OCI-LY1 (cell line): ENCODE measurements around the gene KDM5B.

ENCODE experiments used
- H2AFZ ChIP-seq: fragments of 200-600 bp; sonication (generic), shearing (Covaris generic); 2 replicates; pipeline ENCODE4 v1.6.0; 2014; ENCODE audit warnings: antibody characterized with exemption, mild to moderate bottlenecking, low read length
- H3F3A ChIP-seq: fragments of 200-600 bp; sonication (generic), shearing (Covaris generic); 2 replicates; pipeline ENCODE4 v1.6.0; 2014; ENCODE audit warnings: mild to moderate bottlenecking, antibody characterized with exemption, low read length, moderate library complexity; ENCODE audit not compliant: insufficient read depth
- H3K27ac ChIP-seq: fragments of 200-600 bp; sonication (generic); 2 replicates; pipeline ENCODE4 v1.5.1; 2014; ENCODE audit warnings: low read length, mixed run types, mild to moderate bottlenecking, low read depth; ENCODE audit not compliant: poor library complexity, severe bottlenecking
- H3K27me3 ChIP-seq: fragments of 200-600 bp; sonication (generic); 2 replicates; pipeline ENCODE4 v1.6.0; 2014; ENCODE audit warnings: antibody characterized with exemption, mild to moderate bottlenecking, low read length, moderate library complexity; ENCODE audit not compliant: insufficient read depth
- H3K36me3 ChIP-seq: fragments of 200-600 bp; sonication (generic); 2 replicates; pipeline ENCODE4 v1.6.1; 2014; ENCODE audit warnings: mild to moderate bottlenecking, antibody characterized with exemption, low read length, moderate library complexity, mixed read lengths; ENCODE audit not compliant: insufficient read depth
- H3K4me1 ChIP-seq: fragments of 200-600 bp; sonication (generic); 2 replicates; pipeline ENCODE4 v1.5.1; 2014; ENCODE audit warnings: mild to moderate bottlenecking, low read length, moderate library complexity; ENCODE audit not compliant: insufficient read depth, severe bottlenecking
- H3K4me2 ChIP-seq: fragments of 200-600 bp; sonication (generic), shearing (Covaris generic); 2 replicates; pipeline ENCODE4 v1.6.1; 2014; ENCODE audit warnings: low read length
- H3K4me3 ChIP-seq: fragments of 200-600 bp; sonication (generic); 2 replicates; pipeline ENCODE4 v1.5.1; 2014; ENCODE audit warnings: low read length, low read depth, mild to moderate bottlenecking, mixed read lengths; ENCODE audit not compliant: poor library complexity, severe bottlenecking
- H3K79me2 ChIP-seq: fragments of 200-600 bp; shearing (Covaris generic); 2 replicates; pipeline ENCODE4 v1.6.1; 2016; ENCODE audit warnings: mixed run types, low read length, mixed read lengths; ENCODE audit not compliant: insufficient read depth
- H3K9ac ChIP-seq: fragments of 200-600 bp; sonication (generic), shearing (Covaris generic); 2 replicates; pipeline ENCODE4 v1.6.1; 2014; ENCODE audit warnings: mild to moderate bottlenecking, low read length, mixed read lengths
- H3K9me2 ChIP-seq: fragments of 200-600 bp; sonication (generic), shearing (Covaris generic); 2 replicates; pipeline ENCODE4 v1.6.1; 2014; ENCODE audit warnings: low read depth, mild to moderate bottlenecking, low read length, mixed read lengths
- H3K9me3 ChIP-seq: fragments of 200-600 bp; shearing (Covaris generic); 2 replicates; pipeline ENCODE4 v1.6.1; 2014; ENCODE audit warnings: low read length, mixed read lengths
- H4K20me1 ChIP-seq: fragments of 200-600 bp; sonication (generic), shearing (Covaris generic); 2 replicates; pipeline ENCODE4 v1.6.0; 2016; ENCODE audit warnings: mild to moderate bottlenecking, low read length; ENCODE audit not compliant: insufficient read depth
- EZH2 ChIP-seq: fragments of 200-600 bp; sonication (generic), shearing (Covaris generic); IDR thresholded peaks from 2 replicates; pipeline ENCODE4 v1.8.0; 2017; ENCODE audit warnings: borderline replicate concordance, mixed run types, mild to moderate bottlenecking, antibody characterized with exemption, low read length, moderate library complexity, mixed read lengths
- TF ChIP-seq, protein P1 (sequence below): fragments of 200-600 bp; sonication (generic), shearing (Covaris generic); IDR thresholded peaks from 2 replicates; pipeline ENCODE4 v1.5.1; 2017; ENCODE audit warnings: mild to moderate bottlenecking, antibody characterized with exemption, low read length, moderate library complexity, mixed read lengths

KDM5B gene

GRCh38 chr1:202848191-202848542 lies 39.9 kb upstream of the KDM5B start:
- no peaks in the 10 kb centered on the region for H3K36me3 ChIP-seq
- H3K4me2 ChIP-seq, result no peak overlapping the region
- H3K79me2 ChIP-seq, result no peaks in the 10 kb centered on the region
- H3K9me3 ChIP-seq, result no peaks in the 10 kb centered on the region
- peaks cover 11% of the 10 kb centered on the region for H3K27me3 ChIP-seq
- H4K20me1 ChIP-seq, result no peaks in the 10 kb centered on the region
- no peaks in the 10 kb centered on the region for H3F3A ChIP-seq
- no peak overlapping the region for H3K27ac ChIP-seq
- H3K9ac ChIP-seq, result no peak overlapping the region
- TF ChIP-seq, protein P1, sequence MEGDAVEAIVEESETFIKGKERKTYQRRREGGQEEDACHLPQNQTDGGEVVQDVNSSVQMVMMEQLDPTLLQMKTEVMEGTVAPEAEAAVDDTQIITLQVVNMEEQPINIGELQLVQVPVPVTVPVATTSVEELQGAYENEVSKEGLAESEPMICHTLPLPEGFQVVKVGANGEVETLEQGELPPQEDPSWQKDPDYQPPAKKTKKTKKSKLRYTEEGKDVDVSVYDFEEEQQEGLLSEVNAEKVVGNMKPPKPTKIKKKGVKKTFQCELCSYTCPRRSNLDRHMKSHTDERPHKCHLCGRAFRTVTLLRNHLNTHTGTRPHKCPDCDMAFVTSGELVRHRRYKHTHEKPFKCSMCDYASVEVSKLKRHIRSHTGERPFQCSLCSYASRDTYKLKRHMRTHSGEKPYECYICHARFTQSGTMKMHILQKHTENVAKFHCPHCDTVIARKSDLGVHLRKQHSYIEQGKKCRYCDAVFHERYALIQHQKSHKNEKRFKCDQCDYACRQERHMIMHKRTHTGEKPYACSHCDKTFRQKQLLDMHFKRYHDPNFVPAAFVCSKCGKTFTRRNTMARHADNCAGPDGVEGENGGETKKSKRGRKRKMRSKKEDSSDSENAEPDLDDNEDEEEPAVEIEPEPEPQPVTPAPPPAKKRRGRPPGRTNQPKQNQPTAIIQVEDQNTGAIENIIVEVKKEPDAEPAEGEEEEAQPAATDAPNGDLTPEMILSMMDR, result no peak
- no peak for TF ChIP-seq EZH2
- H3K9me2 ChIP-seq, result no peaks in the 10 kb centered on the region
- no peak overlapping the region for H2AFZ ChIP-seq
- no peak overlapping the region for H3K4me3 ChIP-seq
- H3K4me1 ChIP-seq, result peaks cover 9% of the 10 kb centered on the region

- no peak overlapping the region for H3K9ac ChIP-seq
- H3K36me3 ChIP-seq, result no peaks in the 10 kb centered on the region
- no peak overlapping the region for H3K4me2 ChIP-seq
- H4K20me1 ChIP-seq, result no peaks in the 10 kb centered on the region
- no peaks in the 10 kb centered on the region for H3K79me2 ChIP-seq
- H3K4me1 ChIP-seq, result no peaks in the 10 kb centered on the region
- no peaks in the 10 kb centered on the region for H3K9me3 ChIP-seq
- peaks cover 11% of the 10 kb centered on the region for H3K27me3 ChIP-seq
- no peak overlapping the region for H3K27ac ChIP-seq
- no peak overlapping the region for H2AFZ ChIP-seq
- no peaks in the 10 kb centered on the region for H3K9me2 ChIP-seq
- H3K4me3 ChIP-seq, result no peak overlapping the region
- H3F3A ChIP-seq, result no peaks in the 10 kb centered on the region
- TF ChIP-seq, protein P1, result no peak
- TF ChIP-seq EZH2, result no peak
Measured at GRCh38 chr1:202844935-202845334, 36.7 kb upstream of the KDM5B start.

- no peaks in the 10 kb centered on the region for H3K9me2 ChIP-seq
- no peak for TF ChIP-seq EZH2
- TF ChIP-seq, protein P1, result no peak
- no peaks in the 10 kb centered on the region for H3K4me1 ChIP-seq
- H3K9ac ChIP-seq, result no peak overlapping the region
- no peaks in the 10 kb centered on the region for H3F3A ChIP-seq
- no peak overlapping the region for H3K27ac ChIP-seq
- no peak overlapping the region for H3K4me2 ChIP-seq
- H4K20me1 ChIP-seq, result no peaks in the 10 kb centered on the region
- H3K27me3 ChIP-seq, result peaks cover 11% of the 10 kb centered on the region
- H3K79me2 ChIP-seq, result no peaks in the 10 kb centered on the region
- H3K9me3 ChIP-seq, result no peaks in the 10 kb centered on the region
- no peak overlapping the region for H3K4me3 ChIP-seq
- no peaks in the 10 kb centered on the region for H3K36me3 ChIP-seq
- no peak overlapping the region for H2AFZ ChIP-seq
Measured at GRCh38 chr1:202844259-202844658, 36.0 kb upstream of the KDM5B start.
